ENCODE results near the gene NR0B2.

DNA sequence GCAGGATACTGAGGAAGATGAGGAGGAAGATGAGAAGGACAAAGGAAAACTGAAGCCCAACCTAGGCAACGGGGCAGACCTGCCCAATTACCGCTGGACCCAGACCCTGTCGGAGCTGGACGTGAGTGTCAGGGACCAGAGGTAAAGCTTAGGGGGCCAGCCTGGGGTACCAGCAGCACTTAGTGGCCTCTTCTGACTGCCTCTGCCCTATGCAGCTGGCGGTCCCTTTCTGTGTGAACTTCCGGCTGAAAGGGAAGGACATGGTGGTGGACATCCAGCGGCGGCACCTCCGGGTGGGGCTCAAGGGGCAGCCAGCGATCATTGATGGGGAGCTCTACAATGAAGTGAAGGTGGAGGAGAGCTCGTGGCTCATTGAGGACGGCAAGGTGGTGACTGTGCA, 28.9 kb upstream of the NR0B2 start:
- TF ChIP-seq, protein P1, sequence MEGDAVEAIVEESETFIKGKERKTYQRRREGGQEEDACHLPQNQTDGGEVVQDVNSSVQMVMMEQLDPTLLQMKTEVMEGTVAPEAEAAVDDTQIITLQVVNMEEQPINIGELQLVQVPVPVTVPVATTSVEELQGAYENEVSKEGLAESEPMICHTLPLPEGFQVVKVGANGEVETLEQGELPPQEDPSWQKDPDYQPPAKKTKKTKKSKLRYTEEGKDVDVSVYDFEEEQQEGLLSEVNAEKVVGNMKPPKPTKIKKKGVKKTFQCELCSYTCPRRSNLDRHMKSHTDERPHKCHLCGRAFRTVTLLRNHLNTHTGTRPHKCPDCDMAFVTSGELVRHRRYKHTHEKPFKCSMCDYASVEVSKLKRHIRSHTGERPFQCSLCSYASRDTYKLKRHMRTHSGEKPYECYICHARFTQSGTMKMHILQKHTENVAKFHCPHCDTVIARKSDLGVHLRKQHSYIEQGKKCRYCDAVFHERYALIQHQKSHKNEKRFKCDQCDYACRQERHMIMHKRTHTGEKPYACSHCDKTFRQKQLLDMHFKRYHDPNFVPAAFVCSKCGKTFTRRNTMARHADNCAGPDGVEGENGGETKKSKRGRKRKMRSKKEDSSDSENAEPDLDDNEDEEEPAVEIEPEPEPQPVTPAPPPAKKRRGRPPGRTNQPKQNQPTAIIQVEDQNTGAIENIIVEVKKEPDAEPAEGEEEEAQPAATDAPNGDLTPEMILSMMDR (conservative IDR thresholded peaks at IDR 0.05 in 1 of 2, IDR thresholded peaks at IDR 0.05 in 1 of 2; ENCODE audit: extremely low read depth in 1 of 2, insufficient read depth in 1 of 2, low read depth in 1 of 2, low read length in 2 of 2), result no peak
- no peak for TF ChIP-seq EZH2 (IDR thresholded peaks at IDR 0.05; ENCODE audit: borderline replicate concordance, low read length)

All from mammary epithelial cell (primary cell).